ENCODE results near the gene RAB30.

DNA sequence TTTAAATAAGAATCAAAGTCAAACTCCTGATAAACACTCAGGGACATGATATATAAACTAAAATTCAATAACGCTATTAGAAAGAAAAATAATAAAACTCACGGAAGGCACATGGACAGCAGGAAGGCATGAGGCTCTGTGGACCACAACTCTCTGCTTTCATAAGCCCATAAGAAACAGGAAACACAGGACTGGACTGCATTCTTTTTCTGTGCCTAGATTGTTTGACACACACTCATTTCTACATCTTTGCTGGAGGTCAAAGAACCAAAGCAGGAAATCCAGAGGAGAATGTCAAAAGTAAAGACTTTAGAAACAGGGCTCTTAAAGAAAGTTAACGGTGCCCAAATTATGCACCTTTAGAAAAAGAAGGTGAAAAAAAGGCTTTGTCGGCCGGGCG is 71.3 kb downstream of the RAB30 start:
- TF ChIP-seq, protein P1, sequence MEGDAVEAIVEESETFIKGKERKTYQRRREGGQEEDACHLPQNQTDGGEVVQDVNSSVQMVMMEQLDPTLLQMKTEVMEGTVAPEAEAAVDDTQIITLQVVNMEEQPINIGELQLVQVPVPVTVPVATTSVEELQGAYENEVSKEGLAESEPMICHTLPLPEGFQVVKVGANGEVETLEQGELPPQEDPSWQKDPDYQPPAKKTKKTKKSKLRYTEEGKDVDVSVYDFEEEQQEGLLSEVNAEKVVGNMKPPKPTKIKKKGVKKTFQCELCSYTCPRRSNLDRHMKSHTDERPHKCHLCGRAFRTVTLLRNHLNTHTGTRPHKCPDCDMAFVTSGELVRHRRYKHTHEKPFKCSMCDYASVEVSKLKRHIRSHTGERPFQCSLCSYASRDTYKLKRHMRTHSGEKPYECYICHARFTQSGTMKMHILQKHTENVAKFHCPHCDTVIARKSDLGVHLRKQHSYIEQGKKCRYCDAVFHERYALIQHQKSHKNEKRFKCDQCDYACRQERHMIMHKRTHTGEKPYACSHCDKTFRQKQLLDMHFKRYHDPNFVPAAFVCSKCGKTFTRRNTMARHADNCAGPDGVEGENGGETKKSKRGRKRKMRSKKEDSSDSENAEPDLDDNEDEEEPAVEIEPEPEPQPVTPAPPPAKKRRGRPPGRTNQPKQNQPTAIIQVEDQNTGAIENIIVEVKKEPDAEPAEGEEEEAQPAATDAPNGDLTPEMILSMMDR (IDR thresholded peaks at IDR 0.05): no peak
- no peak for TF ChIP-seq POLR2A (IDR thresholded peaks at IDR 0.05)
